Measurements from ENCODE around the gene PAF1. TPM values are rescaled to one million over a fixed set of nuclear protein-coding genes. Genes with fewer than 3 reads are reported as not detected.

Gene PAF1
- total RNA-seq, 2 donors from 2014 or later = 30.5 to 31.2 TPM

DNA sequence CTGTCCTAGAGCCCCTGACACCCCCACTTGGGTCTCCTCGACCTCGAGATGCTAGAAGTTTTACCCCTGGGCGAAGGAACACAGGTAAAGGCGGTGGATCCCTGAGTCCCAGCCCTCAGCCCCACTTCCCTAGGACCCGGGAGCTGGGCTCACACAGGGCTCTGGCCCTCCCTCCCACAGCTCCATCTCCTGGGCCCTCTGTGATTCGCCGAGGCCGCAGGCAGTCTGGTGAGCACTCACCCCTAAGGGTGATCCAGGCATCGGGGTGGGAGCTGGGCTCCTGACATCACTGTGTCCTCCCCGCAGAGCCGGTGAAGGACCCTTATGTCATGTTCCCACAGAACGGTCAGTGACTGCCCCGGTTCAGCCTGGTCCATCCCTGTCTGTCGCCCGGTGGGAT is 29.9 kb upstream of the PAF1 start:
- intact Hi-C loops (cut with DNase I, micrococcal nuclease) = no loop called here
- DNase-seq (no peak), ATAC-seq (no peak)

DNA sequence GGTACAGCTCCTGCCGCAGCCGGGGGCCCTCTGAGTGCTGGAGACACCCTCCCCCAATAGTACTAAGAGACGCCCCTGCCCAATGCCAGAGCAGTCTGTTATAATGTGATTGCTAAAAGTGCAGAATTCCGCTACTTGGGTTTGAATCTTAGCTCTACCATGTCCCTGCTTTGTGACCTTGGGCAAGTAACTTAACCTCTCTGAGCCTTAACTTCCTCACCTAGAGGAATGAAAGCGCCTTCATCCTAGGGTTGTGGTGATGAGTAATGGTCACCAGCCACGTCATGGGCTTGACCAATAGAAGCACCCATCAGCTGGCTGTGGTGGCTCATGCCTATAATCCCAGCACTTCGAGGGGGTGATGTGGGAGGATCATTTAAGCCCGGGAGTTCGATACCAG is 28.1 kb upstream of the PAF1 start:
- no peak for DNase-seq
- no peak for ATAC-seq
- intact Hi-C loops (cut with DNase I, micrococcal nuclease) = no loop called here

DNA sequence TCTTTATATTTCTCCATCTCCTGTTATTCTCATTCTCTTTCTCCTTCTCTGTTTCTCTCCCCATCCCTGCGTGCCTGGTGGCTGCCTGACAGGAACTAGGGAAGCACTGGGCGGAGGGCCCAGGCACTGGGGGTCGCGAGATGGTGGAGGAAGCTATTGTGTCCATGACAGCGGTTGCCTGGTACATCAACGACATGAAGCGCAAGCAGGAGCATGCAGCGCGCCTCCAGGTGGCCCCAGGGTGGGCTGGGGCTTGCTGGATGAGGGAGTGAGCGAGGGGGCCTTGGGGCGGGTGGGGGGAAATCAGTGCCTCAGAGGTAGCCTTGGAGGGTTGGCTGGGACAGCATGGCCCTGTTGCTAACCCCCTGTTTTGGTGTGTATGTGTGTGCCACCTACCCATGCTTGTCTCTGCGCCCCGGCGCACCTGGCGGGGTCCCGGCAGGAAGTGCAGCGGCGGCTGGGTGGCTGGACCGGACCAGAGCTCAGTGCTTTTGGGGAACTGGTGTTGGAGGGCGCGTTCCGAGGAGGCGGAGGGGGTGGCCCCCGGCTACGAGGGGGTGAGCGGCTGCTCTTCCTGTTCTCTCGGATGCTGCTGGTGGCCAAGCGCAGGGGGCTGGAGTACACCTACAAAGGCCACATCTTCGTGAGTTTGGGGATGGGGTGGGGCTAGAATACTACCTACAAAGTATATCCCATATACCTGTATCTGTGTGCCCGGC is 26.7 kb upstream of the PAF1 start:
- no peak for DNase-seq
- intact Hi-C loops (cut with DNase I, micrococcal nuclease) = no loop called here
- no peak for ATAC-seq

DNA sequence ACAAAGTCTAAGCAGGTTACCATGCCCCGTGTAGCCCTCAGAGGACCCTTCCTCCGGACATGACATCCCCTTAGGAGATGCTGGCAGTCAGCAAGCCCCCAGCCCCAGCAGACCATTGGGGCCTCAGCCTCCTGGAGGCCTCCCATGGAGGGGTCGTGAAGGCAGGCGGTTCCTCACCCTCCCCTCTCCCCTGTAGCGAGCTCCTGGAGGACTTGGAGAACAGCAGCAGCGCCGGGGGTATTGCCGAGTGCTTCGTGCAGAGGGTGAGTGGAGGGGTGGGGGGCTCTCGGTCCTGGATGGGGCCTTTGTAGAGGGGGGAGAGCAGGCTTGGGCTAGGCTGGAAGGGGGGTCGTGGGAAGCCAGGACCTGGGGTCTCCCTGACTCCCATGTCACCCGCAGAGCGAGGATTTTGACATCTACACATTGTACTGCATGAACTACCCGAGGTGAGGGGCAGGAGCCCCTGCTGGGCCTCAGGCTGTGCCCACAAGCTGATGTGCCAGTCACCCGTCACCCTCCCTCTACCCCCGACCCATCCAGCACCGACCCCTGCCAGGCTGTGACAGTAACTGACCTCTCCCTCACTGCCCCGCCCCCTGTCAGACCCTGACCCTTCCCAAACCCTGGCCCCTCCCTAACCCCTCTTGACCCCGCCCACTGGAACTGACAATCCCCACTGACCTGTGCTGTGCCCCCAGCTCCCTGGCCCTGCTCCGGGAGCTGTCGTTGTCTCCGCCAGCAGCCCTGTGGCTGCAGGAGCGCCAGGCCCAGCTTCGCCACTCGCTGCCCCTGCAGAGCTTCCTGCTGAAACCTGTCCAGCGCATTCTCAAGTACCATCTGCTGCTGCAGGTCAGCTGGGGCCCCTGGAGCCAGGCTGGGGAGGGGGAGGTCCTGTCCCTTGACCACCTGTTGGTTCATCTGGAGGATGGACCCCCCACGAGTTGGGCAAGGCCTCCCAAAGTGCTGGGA is 25.5 kb upstream of the PAF1 start:
- no peak for ATAC-seq
- DNase-seq = no peak
- intact Hi-C loops (cut with DNase I, micrococcal nuclease) = no loop called here

DNA sequence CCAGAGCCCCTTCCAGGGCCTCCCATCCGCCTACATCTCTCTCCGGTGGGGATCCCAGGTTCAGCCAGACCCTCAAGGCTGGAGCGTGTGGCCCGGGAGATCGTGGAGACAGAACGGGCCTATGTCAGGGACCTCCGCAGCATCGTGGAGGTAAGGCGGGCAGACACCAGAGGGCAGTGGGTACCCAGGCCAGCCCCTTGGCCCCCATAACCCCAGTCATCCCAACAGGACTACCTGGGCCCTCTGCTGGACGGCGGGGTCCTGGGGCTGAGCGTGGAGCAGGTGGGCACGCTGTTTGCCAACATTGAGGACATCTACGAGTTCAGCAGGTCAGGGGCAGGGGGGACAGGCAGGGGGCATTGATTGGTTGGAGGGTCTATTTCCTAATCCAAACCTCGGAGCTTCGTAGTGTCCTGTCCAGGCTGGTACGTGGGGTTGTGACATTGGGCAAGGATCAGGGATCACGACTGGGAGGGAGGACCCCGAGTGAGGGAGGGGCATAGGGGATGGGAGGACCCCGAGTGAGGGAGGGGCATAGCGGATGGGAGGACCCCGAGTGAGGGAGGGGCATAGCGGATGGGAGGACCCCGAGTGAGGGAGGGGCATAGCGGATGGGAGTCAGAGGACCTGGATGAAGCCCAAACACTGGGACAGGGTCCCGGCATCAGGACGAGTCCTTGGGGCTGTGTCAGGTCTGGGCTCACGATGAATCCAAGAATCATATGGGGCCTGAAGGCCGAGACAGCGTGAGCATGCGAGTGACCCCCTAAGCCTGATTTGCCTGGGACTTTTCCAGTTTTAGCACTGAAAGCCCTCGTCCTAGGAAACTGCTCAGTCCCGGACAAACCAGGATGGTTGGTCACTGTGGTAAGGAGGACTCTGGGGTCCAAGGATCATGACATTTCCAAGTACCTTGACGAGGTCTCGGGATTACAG is 24.5 kb upstream of the PAF1 start:
- ATAC-seq = no peak
- intact Hi-C loops (cut with DNase I, micrococcal nuclease) = no loop called here
- peak in 1 of 2 donors; percentile 28 for DNase-seq

- ATAC-seq (no peak), DNase-seq (no peak)
- intact Hi-C loops (cut with DNase I, micrococcal nuclease) = no loop called here
Observed at GRCh38 chr19:39413911-39414608, 23.2 kb upstream of the PAF1 start.

DNA sequence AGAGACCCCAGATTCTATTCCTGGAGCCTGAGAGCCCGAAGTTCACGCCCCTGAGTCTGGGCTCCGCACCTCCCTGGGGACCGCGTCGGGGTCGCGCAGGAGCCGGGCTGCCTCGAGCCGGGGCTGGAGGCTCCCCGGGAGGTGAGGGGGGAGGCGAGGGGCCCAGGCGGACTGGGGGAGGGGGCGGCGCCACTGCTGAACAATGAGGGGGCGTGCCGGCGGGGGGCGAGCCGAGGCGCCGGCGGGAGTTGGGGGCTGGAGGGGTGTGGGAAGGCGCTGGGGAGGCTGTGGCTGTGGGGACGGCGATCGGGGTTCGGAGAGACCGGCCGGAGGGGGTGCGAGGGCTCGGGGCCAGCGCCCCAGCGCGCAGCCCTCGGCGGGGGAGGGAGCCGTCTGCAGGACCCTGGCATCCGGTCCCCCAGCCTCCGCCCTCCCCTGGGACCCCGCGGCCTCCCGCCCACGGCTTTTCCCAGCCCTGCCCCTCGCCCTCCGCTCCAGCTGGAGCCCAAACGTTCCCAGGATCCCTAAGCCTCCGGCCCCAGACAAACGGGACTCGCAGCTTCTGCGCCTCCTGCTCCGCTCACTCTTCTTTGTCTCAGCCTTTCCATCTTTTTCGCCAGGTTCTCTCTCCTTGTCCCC is 22.5 kb upstream of the PAF1 start:
- no peak for ATAC-seq
- peak; percentile 60 to 62 for DNase-seq
- intact Hi-C loops (cut with DNase I, micrococcal nuclease) = no loop called here

DNA sequence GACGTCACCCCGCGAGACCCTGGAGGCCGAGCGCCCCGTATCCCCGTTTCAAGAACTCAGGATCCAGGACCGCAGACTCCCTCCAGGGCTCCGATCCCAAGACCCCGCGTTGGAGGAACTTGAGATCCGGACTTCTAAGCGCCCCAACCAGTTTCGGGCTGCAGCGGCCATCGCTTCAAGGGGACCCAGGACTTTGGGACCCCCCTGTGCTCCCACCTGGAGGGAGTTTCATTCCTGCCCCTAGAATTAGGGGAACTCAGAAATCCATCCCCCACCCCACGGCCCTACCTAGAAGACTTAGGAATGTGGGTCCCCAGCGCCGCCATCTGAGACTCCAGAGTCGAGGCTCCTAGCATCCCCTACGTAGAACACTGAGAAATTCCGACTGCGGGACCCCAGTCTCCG is 22.0 kb upstream of the PAF1 start:
- intact Hi-C loops (cut with DNase I, micrococcal nuclease) = no loop called here
- DNase-seq = peak in 1 of 2 donors; percentile 68
- no peak for ATAC-seq

DNA sequence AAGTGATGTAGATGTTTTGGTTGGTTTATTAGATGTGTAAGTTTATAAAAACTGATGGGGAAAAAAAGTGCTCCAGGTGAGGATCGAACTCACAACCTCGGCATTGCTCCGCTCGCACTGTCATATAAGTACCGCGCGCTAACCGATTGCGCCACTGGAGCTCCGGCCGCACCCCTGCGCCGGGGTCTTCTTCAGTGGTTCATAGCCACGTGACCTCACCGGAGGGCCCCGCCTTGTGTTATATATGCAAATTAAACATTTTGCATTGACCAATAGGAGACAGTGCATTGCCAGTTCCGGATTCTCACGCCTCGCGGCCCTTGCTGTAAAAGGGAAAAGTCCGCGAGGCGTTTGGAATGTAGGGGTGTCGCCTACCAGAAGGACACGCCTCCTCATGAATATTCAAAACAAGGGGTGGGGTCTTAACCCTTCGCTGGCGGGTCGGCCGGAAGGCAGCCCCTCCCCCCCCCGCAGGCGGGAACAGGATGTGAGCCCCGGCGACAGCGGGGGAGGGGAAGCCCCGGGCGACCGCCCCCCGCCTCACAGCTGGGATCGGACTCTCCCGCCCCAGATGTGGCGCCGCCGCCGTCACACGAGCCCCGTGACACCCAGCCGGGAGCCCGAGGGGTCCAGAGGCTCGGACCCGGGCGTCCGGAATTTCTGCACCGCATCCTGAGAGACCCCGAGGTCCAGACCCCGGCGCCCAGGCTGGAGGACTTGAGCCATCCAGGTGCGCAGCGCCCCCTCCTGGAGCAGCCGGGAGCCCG is 21.4 kb upstream of the PAF1 start, which contains the start of gene PLEKHG2:
Gene PLEKHG2 (plus strand): TSS at position 570 of the 767 bp plus-strand sequence. CDS start 1,418 bp downstream, outside the sequence.
- DNase-seq = peak; percentile 94 to 98
- intact Hi-C loops (cut with DNase I, micrococcal nuclease) = no loop called here
- peak; percentile 48 for ATAC-seq

GRCh38 chr19:39411832-39412099 is 20.9 kb upstream of the PAF1 start:
- ATAC-seq = peak; percentile 39
- intact Hi-C loops (cut with DNase I, micrococcal nuclease) = no loop called here

DNA sequence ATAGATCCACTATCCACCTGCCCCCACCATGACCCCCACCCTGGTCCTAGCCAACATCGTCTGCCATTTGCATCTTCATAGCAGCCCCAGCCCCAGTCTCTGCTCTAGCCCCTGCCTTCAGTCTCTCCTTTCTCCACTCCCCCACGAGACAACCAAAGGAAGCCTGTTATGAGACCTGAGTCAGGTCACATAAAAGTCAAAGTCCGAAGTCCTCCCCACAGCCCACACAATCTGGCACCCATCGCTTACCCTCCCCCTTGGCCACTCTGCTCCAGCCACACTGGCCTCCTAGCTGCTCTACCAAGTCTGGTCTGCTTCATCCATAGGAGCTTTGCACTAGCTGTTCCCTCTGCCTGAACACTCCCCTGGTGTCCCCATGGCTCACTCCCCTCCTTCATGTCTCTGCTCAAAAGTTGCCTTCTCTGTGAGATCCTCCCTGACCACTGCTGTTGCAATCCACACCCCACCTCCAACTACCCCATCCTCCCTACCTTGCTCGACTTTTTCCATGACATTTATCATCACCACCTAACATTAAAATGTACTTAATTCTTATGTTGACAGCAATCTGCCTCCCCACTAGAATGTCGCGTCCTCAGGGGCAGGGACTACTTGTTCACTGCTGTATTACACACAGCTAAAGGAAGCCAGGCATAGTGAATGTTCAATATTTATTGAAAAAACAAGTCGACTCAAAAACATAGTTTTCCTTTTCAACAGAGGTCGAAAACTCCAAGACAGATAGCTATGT is 20.4 kb upstream of the PAF1 start:
- intact Hi-C loops (cut with DNase I, micrococcal nuclease) = no loop called here
- ATAC-seq (peak; percentile 29), DNase-seq (peak; percentile 75 to 85)

More at GRCh38 chr19:39411832-39412099, 20.9 kb upstream of the PAF1 start:
- peak; percentile 89 to 96 for DNase-seq

- no peak for DNase-seq
- no peak for ATAC-seq
- intact Hi-C loops (cut with DNase I, micrococcal nuclease) = no loop called here
Observed at GRCh38 chr19:39410831-39411080, 19.9 kb upstream of the PAF1 start.

GRCh38 chr19:39410017-39410830 is 19.3 kb upstream of the PAF1 start:
- DNase-seq = peak; percentile 80 to 87
- ATAC-seq = peak; percentile 32
- intact Hi-C loops (cut with DNase I, micrococcal nuclease) = no loop called here

GRCh38 chr19:39409208-39410016 is 18.5 kb upstream of the PAF1 start:
- ATAC-seq = peak; percentile 31
- DNase-seq = peak; percentile 95 to 97
- intact Hi-C loops (cut with DNase I, micrococcal nuclease) = no loop called here
